ENCODE data around the gene VEGFA.

DNA sequence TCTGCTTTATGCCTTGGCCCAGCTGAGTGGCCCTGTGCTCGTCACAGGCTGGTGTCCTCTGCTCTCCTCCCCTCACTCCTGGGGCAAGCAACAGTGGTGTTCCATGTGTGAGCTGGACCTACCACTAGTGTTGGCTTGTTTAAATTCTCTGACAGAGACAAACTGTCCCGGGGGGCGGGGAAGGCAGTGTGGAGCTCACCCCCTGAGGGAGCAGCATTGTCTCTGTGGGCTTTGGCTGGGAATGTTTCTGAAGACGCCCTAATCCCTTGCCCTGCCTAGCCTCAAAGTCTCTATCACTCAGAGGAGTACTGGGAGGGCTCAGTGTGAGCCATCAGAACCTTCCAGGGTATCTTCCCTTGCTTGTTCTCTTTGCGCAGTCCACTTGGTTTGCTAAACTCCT is 5.2 kb upstream of the VEGFA start:
- no peak for TF ChIP-seq TAF1 (IDR thresholded peaks at IDR 0.05; ENCODE audit: low read depth)
- no peak for TF ChIP-seq EZH2 (IDR thresholded peaks at IDR 0.05; ENCODE audit: borderline replicate concordance, insufficient read depth, low read length, poor library complexity, severe bottlenecking)
- TF ChIP-seq, protein P1, sequence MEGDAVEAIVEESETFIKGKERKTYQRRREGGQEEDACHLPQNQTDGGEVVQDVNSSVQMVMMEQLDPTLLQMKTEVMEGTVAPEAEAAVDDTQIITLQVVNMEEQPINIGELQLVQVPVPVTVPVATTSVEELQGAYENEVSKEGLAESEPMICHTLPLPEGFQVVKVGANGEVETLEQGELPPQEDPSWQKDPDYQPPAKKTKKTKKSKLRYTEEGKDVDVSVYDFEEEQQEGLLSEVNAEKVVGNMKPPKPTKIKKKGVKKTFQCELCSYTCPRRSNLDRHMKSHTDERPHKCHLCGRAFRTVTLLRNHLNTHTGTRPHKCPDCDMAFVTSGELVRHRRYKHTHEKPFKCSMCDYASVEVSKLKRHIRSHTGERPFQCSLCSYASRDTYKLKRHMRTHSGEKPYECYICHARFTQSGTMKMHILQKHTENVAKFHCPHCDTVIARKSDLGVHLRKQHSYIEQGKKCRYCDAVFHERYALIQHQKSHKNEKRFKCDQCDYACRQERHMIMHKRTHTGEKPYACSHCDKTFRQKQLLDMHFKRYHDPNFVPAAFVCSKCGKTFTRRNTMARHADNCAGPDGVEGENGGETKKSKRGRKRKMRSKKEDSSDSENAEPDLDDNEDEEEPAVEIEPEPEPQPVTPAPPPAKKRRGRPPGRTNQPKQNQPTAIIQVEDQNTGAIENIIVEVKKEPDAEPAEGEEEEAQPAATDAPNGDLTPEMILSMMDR (IDR thresholded peaks at IDR 0.05; ENCODE audit: poor library complexity, severe bottlenecking), result no peak
- TF ChIP-seq EP300 (conservative IDR thresholded peaks at IDR 0.05; ENCODE audit: poor library complexity, severe bottlenecking), result no peak
- no peak for TF ChIP-seq POLR2AphosphoS5 (IDR thresholded peaks at IDR 0.05)

Measured in neural cell (in vitro differentiated cells).